Testis (tissue), 3 donors: ENCODE results near the gene PIP4K2A. TPM values are rescaled to one million over a fixed set of nuclear protein-coding genes. Genes with fewer than 3 reads are reported as not detected.

Experiments
- DNase-seq: peaks from one replicate; pipeline ENCODE4 v3.0.0-alpha.2; 2019
- H3K27ac ChIP-seq, 2 donors: fragments of 200-600 bp; sonication (generic); one replicate each; pipeline ENCODE4 v1.5.1; 2019
- H3K27me3 ChIP-seq: fragments of 200-600 bp; sonication (generic); one replicate; pipeline ENCODE4 v1.5.1; 2019
- H3K36me3 ChIP-seq: fragments of 200-600 bp; sonication (generic); one replicate; pipeline ENCODE4 v1.5.1; 2017; ENCODE audit warnings: low read depth; ENCODE audit errors: missing control alignments
- H3K4me1 ChIP-seq: fragments of 200-600 bp; sonication (generic); one replicate; pipeline ENCODE4 v1.5.1; 2019
- H3K4me3 ChIP-seq, 2 donors: fragments of 200-600 bp; sonication (generic); one replicate each; pipeline ENCODE4 v1.5.1; 2017 to 2019
- H3K9me3 ChIP-seq: fragments of 200-600 bp; sonication (generic); one replicate; pipeline ENCODE4 v1.5.1; 2017
- POLR2A ChIP-seq: fragments of 450-650 bp; IDR thresholded peaks from one replicate; pipeline ENCODE4 v1.6.1; 2017; ENCODE audit warnings: antibody characterized with exemption, mild to moderate bottlenecking, moderate library complexity
- WGBS, 2 donors: methylation state at CpG; one replicate each; pipeline ENCODE4 v1.1.5; 2018; 5-methylcytosine and 5-hydroxymethylcytosine counted together
- intact Hi-C: fragments of 100-400 bp; cut with DNase I; formaldehyde crosslinking; loops from one replicate; pipeline ENCODE4 v1.15.1; 2023; ENCODE audit warnings: low total_unique reads
- polyA plus RNA-seq: library from polyadenylated mRNA; stranded (reverse); fragments of 350-450 nt; fragmentation: Illumina TruSeq; extraction: RNeasy Lipid Tissue Mini Kit (QIAGEN cat#74804); gene quantifications from one replicate; pipeline ENCODE4 v1.2.3, GENCODE V29; 2014; ENCODE audit warnings: low read depth, low replicate concordance; ENCODE audit not compliant: insufficient read depth
- total RNA-seq, 2 donors: library from RNA; depleted of rRNA; stranded (reverse); fragments of >200 nt; gene quantifications; one replicate each; pipeline ENCODE4 v1.2.3, GENCODE V29; 2016
- TF ChIP-seq, protein P1 (sequence below), 3 experiments: fragments of 450-650 bp in 2 of 3; fragments of 200-600 bp in 1 of 3; sonication (generic) in 1 of 3; IDR thresholded peaks; one replicate each; pipeline ENCODE4 v1.5.1; 2016 to 2019; ENCODE audit warnings: antibody characterized with exemption in 3 of 3, mild to moderate bottlenecking in 2 of 3, moderate library complexity in 1 of 3

Gene PIP4K2A
- total and polyA plus RNA-seq, 3 donors from 2014 or later: 12.6 to 26.0 (median 15.8) TPM

DNA sequence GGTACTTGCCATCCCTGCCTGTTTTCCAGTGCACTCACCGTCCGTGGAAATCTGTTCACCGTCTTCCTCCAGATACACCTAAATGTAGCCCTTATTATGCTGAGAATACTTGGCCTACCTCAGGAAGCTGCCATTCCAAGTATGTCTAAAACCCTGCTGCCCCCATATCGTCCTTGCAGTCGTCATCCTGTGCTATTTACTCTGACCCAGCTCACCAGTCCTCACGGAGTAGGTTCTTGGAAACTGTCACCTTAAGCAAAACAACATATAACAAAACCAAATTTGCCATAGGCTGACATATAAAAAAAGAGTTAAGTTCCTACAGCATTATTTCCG lies 880 bp upstream of the PIP4K2A start:
- no peak overlapping the region for H3K27ac ChIP-seq

DNA sequence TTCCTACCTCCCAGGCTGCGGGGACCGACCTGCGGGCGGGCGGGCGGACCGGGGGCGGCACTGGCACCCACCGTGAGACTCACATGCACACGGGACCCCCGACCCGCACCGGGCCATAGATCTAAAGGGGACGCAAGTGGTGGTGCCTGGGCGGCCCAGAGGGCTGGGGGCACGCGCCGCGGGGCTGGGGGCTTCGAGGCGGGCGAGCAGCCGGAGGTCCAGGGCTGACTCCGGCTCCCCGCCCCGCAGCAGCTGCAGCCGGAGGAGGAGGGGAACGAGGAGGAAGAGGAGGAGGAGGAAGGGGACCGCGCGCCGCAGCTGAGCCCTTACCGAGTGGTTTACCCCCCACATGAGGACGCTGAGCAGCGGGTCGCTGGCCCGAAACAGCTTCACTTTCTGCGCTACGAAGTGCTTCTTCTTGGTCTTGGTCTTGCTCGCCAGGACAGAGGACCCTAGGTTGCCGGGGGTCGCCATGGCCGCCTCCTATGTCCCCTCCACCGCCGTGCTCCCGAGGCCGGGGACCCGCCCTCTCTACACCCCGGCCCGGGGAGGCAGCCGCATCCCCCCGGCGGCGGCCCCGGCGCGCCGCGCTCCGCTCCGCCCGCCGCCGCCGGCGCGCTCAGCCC lies 412 bp downstream of the PIP4K2A start:
- DNase-seq: peak; percentile 19
- TF ChIP-seq POLR2A: no peak
- TF ChIP-seq, protein P1, sequence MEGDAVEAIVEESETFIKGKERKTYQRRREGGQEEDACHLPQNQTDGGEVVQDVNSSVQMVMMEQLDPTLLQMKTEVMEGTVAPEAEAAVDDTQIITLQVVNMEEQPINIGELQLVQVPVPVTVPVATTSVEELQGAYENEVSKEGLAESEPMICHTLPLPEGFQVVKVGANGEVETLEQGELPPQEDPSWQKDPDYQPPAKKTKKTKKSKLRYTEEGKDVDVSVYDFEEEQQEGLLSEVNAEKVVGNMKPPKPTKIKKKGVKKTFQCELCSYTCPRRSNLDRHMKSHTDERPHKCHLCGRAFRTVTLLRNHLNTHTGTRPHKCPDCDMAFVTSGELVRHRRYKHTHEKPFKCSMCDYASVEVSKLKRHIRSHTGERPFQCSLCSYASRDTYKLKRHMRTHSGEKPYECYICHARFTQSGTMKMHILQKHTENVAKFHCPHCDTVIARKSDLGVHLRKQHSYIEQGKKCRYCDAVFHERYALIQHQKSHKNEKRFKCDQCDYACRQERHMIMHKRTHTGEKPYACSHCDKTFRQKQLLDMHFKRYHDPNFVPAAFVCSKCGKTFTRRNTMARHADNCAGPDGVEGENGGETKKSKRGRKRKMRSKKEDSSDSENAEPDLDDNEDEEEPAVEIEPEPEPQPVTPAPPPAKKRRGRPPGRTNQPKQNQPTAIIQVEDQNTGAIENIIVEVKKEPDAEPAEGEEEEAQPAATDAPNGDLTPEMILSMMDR (IDR thresholded peaks at IDR 0.05): no peak

More for the DNA sequence above, 880 bp upstream of the PIP4K2A start:
- Histone ChIP-seq H3K9me3 (no peaks in the 10 kb centered on the region), H3K27me3 (no peaks in the 10 kb centered on the region), H3K4me1 (peaks cover 3% of the 10 kb centered on the region), H3K4me3 (peak overlapping the region in 1 of 2 donors; percentile 58), H3K36me3 (no peaks in the 10 kb centered on the region)
- DNase-seq: no peak
- TF ChIP-seq, protein P1 (IDR thresholded peaks at IDR 0.05): no peak
- no peak for TF ChIP-seq POLR2A
- 54 to 65% methylated on average over 7 of the region's 7 CpGs for WGBS, 2 donors
- intact Hi-C loops: no loop called here

DNA sequence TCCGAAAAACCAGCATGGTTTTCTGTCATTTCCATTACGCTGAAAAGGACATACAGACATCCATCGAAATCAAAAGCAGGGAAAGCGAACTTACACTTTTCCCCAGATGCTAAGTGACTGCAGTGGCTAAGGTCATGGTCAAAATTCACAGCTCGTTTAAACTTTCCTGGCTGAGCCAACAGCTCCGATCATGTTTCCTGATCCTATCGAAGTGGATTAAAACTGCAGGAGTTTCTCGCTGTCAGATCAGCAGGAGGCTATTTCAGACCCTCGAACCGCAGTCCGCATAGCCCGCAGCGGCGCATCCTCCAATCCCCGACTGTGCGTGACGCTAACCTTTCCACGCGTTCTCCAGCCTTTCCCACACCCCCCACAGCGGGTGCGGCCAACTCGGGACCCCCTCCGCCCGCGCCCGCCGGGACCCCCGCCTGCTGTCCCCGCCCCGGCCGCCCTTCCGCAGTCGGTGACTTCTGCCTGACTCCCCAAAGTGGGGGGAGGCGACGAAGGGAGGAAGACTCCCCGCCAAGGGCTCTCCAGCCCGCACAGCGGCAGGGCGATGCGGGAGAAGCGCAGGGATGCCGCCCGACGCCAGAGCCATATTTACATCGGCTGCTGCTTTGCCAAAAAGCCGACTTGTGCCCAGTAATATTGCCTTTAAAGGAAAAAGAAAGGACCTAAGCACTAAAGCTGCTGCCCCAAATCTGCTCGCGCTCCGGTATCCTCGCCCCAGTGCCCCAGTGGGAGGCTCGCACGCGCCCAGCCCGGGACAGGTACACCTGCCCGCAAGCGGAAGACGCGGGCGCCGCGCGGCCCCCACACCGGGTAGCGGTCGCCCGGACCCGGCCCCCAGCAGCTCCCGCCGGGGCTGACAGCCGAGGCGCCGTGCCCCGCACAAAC lies 1.2 kb downstream of the PIP4K2A start:
- H3K36me3 ChIP-seq: no peaks in the 10 kb centered on the region
- TF ChIP-seq, protein P1 (IDR thresholded peaks at IDR 0.05): no peak
- TF ChIP-seq POLR2A: no peak
- peak overlapping the region; percentile 70 to 92 for H3K4me3 ChIP-seq
- WGBS, 2 donors: 0% methylated on average over 45 to 73 of the region's 73 CpGs
- no peaks in the 10 kb centered on the region for H3K27me3 ChIP-seq
- peaks cover 3% of the 10 kb centered on the region for H3K4me1 ChIP-seq
- DNase-seq: peak; percentile 29
- intact Hi-C loops: no loop called here
- H3K27ac ChIP-seq: peak overlapping the region; percentile 29 to 70
- no peaks in the 10 kb centered on the region for H3K9me3 ChIP-seq

More for the DNA sequence above, 412 bp downstream of the PIP4K2A start:
- WGBS, 2 donors: 0% methylated on average over 1 to 64 of the region's 67 CpGs
- H3K9me3 ChIP-seq: no peaks in the 10 kb centered on the region
- intact Hi-C loops: no loop called here
- no peaks in the 10 kb centered on the region for H3K36me3 ChIP-seq
- peaks cover 3% of the 10 kb centered on the region for H3K4me1 ChIP-seq
- peak overlapping the region; percentile 70 to 76 for H3K27ac ChIP-seq
- H3K27me3 ChIP-seq: no peaks in the 10 kb centered on the region
- peak overlapping the region; percentile 70 to 92 for H3K4me3 ChIP-seq

DNA sequence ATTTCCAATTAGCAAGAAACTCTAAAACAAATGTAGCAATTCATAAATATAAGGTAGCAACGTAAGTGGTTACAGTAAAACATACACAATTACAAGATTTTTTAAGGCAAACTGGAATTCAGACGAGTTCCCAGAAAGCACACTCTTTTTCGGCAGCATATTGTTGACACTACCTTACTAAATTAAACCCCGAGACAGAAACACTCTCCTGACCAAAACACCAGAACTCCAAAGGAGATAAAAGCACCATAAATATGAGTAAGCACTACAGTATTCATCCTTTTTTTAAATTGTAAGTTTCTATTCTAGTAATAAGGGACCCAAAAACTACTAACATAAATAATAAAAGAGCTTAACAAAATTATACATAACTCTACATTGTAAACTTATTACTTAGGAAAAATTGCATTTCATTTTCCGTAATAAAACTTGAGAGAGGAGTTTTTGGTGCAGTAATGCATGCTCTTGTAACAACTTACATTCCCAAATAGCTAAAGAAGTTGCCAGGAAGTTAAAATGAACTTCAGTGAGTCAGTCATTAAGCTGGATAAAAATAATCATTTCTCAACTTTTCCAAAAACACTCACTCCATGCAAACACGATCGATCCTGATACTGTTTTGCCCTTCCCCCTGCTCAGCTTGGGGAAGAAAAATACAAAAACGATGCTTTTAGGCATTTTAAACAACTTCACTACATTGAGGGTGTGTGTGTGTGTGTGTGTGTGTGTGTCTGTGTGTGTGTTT lies 2.0 kb downstream of the PIP4K2A start:
- intact Hi-C loops: no loop called here
- Histone ChIP-seq H3K9me3 (no peaks in the 10 kb centered on the region), H3K36me3 (no peaks in the 10 kb centered on the region), H3K27me3 (no peaks in the 10 kb centered on the region), H3K4me1 (peaks cover 3% of the 10 kb centered on the region), H3K4me3 (peak overlapping the region; percentile 70 to 92), H3K27ac (no peak overlapping the region)
- TF ChIP-seq, protein P1 (IDR thresholded peaks at IDR 0.05): no peak
- TF ChIP-seq POLR2A: no peak
- 32 to 34% methylated on average over 8 of the region's 8 CpGs for WGBS, 2 donors
- DNase-seq: no peak
